GM18873 (cell line): Measurements from ENCODE around the gene FNBP1.

Experiments
- ATAC-seq: cut with Tn5 transposase; IDR thresholded peaks from one replicate; pipeline ENCODE4 v1.9.1; 2021; ENCODE audit warnings: mild to moderate bottlenecking, moderate library complexity, moderate number of reproducible peaks; ENCODE audit not compliant: unreplicated experiment, low FRiP score

The FNBP1 gene

DNA sequence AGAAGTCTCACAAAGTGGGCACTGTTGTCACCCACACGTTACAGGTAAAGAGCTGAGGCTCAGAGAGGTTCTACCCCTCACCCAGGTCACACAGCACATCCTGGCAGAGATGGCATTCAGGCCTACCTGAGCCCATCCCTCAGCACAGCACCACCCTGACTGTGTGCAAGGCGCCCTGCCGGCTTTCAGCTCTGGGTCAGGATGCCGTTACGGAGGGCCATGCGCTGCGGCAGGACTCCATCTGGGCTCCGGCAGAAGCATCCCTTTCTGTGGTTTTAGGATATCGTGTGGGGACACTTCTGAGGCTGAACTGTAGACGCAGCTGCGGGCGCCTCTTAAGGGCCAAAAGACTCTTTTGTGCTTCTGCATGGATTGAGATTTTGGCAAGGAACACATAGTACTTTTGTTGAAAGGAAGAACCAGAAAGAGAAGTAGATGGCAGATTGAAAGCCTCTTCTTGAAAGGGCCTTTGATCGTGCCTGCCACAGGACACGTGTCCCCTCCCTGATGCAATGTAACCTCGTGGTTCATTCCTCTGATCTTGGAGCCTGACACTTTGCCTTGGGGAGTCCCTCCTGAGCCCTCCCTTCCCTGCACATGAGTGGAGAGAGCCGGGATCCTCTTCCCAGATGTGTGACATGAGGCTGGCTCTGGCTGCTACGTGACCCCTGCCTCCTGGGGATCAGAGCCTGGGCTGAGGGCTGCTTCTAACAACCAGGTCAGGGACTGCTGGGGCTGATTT is 176.4 kb downstream of the FNBP1 start:
- ATAC-seq, result no peak

DNA sequence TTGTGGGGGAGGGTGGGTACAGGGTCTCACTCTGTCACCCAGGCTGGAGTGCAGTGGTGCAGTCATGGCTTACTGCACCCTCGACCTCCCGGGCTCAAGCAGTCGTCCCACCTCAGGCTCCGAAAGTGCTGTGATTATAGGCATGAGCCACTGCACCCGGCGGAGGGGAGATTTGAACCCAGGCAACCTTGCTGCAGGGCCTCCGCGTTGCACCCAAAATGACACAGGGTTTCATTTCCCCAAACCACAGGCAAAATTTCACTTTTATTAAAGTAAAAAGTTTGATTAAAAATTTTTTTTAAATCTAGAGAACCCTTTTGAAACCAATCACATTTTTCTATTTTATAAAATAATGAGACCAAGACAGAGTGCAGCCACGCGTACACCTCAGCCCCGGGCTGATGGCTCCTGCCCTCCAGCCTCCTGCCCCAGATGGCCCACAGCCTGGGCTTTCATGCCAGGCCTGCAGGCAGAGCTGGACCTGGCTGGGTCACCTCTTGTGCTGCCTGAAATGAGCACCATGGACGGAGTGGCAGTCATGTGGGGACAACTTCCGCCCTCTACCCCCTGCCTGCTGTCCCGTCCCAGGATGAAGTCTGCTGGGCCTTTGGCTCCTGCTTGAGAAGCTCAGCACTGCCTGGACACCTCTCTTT is 177.2 kb downstream of the FNBP1 start:
- ATAC-seq, result no peak

DNA sequence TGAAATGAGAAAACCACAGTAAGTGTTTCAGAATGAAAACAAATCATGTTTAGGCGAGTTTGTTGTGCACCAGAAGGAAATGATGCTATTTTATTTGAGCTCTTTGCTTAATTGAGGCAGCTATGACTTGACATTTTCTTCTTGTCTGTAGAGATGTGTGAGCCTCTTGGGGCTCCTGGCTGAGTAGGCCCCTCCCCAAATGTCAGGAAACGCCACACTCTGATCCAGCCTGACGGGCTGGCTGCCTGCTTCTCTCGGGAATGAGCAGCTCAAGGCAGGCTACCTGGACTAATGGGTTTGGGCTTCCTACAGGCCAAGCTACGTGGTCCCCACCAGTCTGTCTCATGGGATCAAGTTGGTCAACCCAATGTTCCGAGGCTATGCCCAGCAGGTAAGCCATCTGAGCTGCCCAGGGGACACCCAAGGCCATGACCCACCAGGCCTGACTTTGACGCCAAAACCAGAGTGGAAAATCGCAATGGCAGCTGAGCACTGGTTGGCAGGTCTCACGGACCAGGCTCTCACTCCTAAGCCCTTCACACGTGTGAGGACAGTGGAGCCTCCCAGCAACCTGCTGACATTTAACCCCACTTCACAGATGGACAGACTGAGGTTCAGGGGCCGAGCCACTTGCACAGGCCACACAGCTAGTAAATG is 177.9 kb downstream of the FNBP1 start:
- ATAC-seq, result no peak

DNA sequence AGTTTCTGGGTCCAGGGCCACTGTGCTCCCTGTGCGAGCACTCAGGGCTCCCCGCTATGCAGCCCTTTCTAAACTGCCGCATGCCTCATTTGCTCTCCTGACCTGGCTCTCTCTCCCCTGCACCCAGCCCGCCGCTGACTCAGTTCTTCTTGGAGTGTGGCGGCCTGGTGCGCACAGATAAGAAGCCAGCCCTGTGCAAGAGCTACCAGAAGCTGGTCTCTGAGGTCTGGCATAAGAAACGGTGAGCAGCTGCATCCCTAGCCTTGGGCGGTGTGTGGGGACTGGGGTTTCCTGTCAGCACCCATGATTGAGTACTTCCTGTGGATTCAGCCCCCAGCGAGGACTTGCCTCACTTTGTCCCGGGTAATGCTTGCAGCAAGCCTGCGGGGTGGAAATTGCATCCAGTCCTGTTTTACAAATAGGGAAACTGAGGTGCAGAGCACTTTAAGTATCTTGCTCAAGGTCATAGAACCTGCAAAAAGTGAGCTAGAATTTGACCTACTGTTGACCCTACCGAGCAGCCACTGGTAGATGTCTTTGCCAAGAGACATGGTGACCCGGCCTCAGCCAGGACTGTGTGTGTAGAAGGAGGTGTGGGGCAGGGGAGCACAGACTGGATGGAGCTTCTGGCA is 179.8 kb downstream of the FNBP1 start:
- no peak for ATAC-seq

DNA sequence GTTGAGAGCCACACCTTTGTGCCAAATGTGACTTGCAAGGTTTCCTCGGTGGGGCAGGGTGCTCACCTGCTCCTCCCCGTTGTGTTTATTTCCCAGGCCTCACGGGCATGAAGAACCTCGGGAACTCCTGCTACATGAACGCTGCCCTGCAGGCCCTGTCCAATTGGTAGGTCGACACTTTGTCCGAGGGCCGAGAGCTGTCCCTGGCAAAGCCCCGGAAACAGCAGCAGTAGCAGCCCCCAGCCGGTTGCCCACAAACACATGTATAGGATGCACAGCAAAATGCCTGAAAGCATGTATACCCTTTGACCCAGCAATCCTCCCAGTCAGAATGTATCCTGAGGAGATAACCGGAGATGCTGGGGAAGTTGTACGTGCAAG is 181.6 kb downstream of the FNBP1 start:
- no peak for ATAC-seq

GRCh38 chr9:129860653-129861446 is 182.1 kb downstream of the FNBP1 start:
- ATAC-seq, result no peak

GRCh38 chr9:129858167-129858962 is 184.6 kb downstream of the FNBP1 start:
- ATAC-seq, result no peak

GRCh38 chr9:129857207-129857606 is 185.8 kb downstream of the FNBP1 start:
- ATAC-seq, result no peak

GRCh38 chr9:129854588-129855110 is 188.3 kb downstream of the FNBP1 start:
- no peak for ATAC-seq

GRCh38 chr9:129853614-129854013 is 189.4 kb downstream of the FNBP1 start:
- ATAC-seq, result no peak

GRCh38 chr9:129852579-129852978 is 190.4 kb downstream of the FNBP1 start:
- no peak for ATAC-seq

DNA sequence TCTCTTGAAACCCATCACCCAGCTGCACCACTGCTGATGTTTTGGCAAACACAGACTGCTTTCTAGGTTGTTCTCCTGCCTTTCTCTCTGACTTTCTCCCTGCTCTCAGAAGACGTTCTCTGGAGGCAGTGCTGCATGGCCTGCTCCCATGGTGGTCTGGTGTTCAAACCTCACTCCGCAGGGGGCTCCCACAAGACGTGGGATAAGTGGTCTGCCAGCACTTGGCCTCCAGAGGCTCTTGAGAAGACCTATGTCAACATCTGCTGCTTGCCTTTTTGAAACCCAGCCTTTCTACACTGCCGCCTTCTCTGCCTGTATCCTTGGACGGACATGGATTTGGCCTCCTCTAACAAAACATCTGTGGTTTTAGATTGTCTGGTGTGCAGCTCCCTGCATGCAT is 191.2 kb downstream of the FNBP1 start:
- ATAC-seq, result no peak

DNA sequence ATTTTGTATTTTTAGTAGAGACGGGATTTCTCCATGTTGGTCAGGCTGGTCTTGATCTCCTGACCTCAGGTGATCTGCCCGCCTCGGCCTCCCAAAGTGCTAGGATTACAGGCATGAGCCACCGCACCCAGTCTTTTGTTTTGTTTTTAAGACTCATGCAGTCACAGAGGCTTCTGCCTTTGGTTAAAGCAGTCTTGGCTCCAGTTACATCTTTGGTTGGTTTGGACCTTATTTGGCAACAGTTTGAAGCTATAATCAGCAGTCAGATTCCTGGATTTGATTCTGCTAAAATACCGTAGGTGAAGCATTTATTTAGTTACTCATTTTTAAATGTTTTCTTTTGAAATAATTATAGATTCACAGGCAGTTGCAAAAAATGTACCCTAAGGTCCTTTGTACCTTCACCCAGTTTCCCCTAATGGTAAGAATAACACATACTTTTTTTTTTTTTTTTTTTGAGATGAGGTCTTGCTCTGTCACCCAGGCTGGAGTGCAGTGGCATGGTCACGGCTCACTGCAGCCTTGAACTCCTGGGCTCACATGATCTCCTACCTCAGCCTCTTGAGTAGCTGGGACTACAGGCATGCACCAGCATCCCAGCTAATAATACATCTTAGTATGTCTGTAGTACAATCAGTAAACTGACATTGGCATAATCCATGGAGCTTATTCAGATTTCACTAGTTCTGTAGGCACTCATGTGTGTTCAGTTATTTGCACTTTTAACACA is 192.0 kb downstream of the FNBP1 start:
- no peak for ATAC-seq

- ATAC-seq, result no peak
Observed at GRCh38 chr9:129849901-129850300, 193.1 kb downstream of the FNBP1 start.

- no peak for ATAC-seq
Observed at GRCh38 chr9:129848712-129849441, 194.1 kb downstream of the FNBP1 start.

- ATAC-seq, result no peak
Observed at GRCh38 chr9:129845373-129845772, 197.6 kb downstream of the FNBP1 start.

- no peak for ATAC-seq
Observed at GRCh38 chr9:129841071-129841470, 201.9 kb downstream of the FNBP1 start.

GRCh38 chr9:129840034-129840433 is 203.0 kb downstream of the FNBP1 start:
- no peak for ATAC-seq
